Astrocyte of the spinal cord (primary cell): ENCODE data around the gene SNTB2.
"Not testable (repeated sequence)": the region's sequence is repeated elsewhere in the genome, so short reads cannot be mapped to it uniquely, and the experiment has no call there.

Experiments
- DNase-seq: peaks from one replicate; pipeline ENCODE4 v3.0.0; 2011; ENCODE audit warnings: low read depth, low spot score
- H3K4me3 ChIP-seq: 2 replicates; pipeline ENCODE4 v1.5.1; 2011; ENCODE audit warnings: low read depth, mild to moderate bottlenecking, low read length, moderate library complexity
- in situ Hi-C: cut with HindIII; loops from 2 replicates; pipeline ENCODE4 v1.10.0; 2017; ENCODE audit warnings: low sequenced_read_pairs
- TF ChIP-seq, protein P1 (sequence below): IDR thresholded peaks from 2 replicates; pipeline ENCODE4 v1.5.1; 2012; ENCODE audit warnings: low read depth, mild to moderate bottlenecking, low read length, inconsistent platforms

The SNTB2 gene

DNA sequence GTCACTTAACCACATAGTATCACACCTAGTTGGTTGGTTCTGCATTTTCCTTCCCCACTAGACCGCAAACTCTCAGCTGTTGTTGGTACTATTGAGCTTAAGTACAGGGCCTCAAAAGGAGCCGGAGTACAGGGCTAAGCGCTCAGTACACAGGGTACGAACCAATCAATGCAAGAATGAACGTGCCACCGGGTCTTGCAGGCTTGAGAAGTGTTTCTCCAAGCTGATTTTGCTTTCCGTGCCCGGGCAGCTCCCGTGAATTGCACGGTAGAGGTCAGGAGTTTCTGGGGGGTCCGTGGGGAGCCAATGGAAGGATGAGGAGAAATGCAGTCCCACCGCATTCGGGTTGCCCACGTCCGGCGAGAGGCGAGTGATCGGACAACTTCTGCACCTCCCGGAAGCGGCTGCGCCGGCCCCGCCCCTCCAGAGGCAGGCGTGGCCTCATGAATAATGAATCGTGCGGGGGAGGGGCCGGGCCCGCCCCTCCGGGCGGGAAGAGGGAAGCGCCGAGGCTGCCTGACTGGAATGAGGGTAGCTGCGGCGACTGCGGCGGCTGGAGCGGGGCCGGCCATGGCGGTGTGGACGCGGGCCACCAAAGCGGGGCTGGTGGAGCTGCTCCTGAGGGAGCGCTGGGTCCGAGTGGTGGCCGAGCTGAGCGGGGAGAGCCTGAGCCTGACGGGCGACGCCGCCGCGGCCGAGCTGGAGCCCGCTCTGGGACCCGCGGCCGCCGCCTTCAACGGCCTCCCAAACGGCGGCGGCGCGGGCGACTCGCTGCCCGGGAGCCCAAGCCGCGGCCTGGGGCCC lies at the start of gene SNTB2:
TSS of gene SNTB2 (plus strand) at position 523 of the 804 bp plus-strand sequence. CDS start at position 526, 3 bp downstream.
- peak; percentile 92 for DNase-seq
- TF ChIP-seq, protein P1, sequence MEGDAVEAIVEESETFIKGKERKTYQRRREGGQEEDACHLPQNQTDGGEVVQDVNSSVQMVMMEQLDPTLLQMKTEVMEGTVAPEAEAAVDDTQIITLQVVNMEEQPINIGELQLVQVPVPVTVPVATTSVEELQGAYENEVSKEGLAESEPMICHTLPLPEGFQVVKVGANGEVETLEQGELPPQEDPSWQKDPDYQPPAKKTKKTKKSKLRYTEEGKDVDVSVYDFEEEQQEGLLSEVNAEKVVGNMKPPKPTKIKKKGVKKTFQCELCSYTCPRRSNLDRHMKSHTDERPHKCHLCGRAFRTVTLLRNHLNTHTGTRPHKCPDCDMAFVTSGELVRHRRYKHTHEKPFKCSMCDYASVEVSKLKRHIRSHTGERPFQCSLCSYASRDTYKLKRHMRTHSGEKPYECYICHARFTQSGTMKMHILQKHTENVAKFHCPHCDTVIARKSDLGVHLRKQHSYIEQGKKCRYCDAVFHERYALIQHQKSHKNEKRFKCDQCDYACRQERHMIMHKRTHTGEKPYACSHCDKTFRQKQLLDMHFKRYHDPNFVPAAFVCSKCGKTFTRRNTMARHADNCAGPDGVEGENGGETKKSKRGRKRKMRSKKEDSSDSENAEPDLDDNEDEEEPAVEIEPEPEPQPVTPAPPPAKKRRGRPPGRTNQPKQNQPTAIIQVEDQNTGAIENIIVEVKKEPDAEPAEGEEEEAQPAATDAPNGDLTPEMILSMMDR, result no peak
- H3K4me3 ChIP-seq, result peak within 1 kb of the TSS; percentile 77
- in situ Hi-C loops, result no loop called here

DNA sequence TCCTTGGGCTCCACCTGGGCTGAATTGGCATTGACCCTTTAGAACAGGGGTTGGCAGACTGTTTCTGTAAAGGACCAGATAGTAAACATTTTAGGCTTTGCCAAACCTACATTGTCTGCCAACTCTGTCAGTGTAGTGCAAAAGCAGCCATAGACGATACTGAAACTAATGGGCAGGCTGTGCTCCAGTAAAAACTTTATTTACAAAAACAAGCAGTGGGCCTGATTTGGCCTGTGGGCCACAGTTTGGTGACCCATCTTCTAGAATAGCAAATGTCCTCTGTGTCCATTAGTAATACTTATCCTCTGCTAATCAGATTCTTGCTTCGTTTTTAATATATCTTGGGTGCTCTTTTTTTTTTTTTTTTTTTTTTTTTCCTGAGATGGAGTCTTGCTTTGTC lies 48.4 kb upstream of the SNTB2 start:
- no peak for DNase-seq
- in situ Hi-C loops, result no loop called here
- TF ChIP-seq, protein P1, result no peak
- no peak overlapping the region for H3K4me3 ChIP-seq

DNA sequence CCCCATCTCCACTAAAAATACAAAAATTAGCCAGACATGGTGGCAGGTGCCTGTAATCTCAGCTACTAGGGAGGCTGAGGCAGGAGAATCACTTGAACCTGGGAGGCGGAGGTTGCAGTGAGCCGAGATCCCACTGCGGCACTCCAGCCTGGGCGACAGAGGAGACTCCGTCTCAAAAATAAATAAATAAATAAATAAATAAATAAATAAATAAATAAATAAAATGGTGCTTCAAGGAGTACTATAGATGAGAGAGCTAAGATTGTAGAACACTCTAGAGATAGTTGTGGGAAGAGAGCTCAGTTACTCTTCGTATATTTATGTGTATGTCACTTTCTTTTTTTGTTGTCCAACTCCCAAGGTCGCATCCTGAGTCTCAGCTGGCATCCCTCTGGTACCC lies 47.5 kb upstream of the SNTB2 start:
- DNase-seq, H3K4me3 ChIP-seq, in situ Hi-C loops: not testable (repeated sequence)

DNA sequence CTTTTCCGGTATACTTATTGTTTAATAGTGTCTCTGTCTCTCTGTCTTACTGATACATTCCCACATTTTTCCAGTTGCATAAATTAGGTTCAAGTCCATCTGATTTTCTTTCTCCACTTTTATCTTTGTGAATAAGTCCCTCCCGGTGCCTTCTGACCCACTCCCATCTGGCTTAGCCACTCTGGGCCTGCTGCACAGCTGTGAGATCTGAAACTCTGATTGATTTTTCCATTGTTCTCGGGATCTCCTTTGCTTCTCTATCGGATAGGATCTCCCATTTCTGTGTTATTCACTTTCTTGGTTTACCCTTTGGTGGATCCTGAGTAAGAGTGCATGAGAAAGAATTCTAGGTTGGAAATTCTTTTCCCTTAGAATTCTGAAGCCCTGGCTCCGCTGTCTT lies 46.0 kb upstream of the SNTB2 start:
- in situ Hi-C loops, result no loop called here
- TF ChIP-seq, protein P1, result no peak
- no peak for DNase-seq
- no peak overlapping the region for H3K4me3 ChIP-seq

DNA sequence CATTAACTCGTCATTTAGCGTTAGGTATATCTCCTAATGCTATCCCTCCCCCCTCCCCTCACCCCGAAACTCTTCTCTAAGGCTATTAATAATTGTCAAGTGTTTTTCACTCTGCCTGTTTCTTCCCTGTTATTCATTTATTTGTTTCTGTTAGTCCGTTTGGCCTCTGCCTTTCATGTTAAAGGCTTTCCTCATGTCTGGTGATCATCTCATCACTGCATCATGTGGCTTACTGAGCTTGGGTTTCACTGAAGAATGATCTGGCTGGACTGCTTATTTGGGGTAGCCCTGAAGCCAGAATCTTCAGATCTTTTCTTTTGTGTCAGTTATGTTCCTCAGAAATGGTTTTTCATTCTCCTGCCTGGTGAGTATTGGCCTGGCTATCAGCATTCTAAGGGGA lies 45.0 kb upstream of the SNTB2 start:
- in situ Hi-C loops, result no loop called here
- no peak overlapping the region for H3K4me3 ChIP-seq
- TF ChIP-seq, protein P1, result no peak
- no peak for DNase-seq

DNA sequence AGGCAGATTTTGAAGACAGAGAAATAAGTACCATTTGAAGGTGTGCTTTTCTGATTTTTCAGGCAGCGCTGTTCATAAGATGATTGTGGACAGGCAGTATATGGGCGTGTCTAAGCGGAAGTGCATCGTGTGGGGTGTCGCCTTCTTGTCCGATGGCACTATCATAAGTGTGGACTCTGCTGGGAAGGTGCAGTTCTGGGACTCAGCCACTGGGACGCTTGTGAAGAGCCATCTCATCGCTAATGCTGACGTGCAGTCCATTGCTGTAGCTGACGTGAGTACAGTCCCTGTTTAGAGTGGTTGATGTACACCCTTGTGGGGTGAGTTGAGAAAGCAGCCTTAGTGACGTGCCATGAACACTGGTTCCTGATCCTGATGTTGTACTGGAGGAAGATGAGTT lies 43.8 kb upstream of the SNTB2 start:
- DNase-seq, result no peak
- H3K4me3 ChIP-seq, result no peak overlapping the region
- in situ Hi-C loops, result no loop called here
- TF ChIP-seq, protein P1, result no peak

DNA sequence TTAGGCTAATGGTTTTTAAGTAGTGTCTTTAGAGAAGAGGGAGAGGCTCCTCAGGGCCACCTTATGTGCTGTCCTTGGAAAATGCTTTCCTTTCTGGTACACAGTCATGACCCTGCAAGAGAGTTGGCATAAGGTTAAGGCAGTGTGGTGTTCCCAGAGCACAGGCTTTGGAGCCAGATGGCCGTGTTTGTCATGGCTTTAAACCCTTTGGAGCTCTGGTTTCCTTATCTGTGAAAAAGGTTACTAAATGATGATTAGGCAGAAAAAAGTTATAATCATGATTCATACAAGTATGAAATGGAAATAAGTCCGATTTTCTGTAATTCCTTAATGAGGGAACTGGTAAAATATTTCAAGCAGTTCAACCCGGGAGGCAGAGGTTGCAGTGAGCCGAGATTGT lies 41.3 kb upstream of the SNTB2 start:
- no peak overlapping the region for H3K4me3 ChIP-seq
- TF ChIP-seq, protein P1, result no peak
- in situ Hi-C loops, result no loop called here
- DNase-seq, result no peak

DNA sequence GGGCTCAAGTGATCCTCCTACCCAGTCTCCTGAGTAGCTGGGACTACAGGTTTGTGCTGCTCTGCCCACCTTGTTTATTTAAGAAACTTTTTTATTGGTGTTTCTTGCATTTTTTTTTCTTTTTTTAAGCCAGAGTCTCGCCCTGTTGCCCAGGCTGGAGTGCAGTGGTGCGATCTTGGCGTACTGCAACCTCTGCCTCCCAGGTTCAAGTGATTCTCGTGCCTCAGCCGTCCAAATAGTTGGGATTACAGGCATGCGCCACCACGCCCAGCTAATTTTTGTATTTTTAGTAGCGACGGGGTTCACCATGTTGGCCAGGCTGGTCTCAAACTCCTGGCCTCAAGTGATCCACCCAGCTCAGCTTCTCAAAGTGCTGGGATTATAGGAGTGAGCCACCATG lies 37.3 kb upstream of the SNTB2 start:
- in situ Hi-C loops, H3K4me3 ChIP-seq, DNase-seq: not testable (repeated sequence)
